Dedifferentiated amniotic fluid mesenchymal stem cell (primary cell): ENCODE data around the gene MRPL38.
"Not testable (repeated sequence)": the region's sequence is repeated elsewhere in the genome, so short reads cannot be mapped to it uniquely, and the experiment has no call there.

Source experiments
- DNase-seq: peaks from one replicate; pipeline ENCODE4 v3.0.0-alpha.2; 2016; ENCODE audit errors: extremely low spot score

The MRPL38 gene

DNA sequence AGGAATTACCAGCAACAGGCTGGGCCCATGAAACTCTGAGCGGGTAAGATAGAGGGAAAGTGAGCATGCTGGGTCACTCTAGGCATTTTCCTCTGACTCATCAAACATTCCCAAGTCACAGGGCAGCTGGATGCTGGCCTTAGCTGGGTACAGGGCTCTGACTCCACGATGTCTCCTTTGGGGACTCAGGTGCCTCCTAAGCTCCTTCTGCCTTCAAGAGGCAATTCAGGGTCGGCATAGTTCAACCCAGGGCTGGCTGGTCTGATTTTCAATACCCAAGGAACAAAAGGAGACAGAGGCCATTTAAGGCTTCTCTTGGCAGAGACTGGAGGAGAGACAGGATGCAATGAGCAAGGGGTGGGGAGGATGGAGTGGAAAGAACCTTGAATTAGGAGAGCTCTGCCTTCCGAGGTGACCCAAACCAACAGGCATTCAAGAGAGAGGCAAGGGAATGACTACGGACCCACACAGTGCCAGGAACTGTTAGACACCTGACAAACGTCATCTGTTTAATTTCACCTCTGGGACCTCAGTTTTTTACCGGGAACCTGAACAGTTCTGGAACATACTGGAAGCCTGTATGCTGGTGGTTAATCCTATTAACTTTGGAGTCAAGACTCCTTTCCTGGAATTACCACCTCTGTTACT is 50.5 kb downstream of the MRPL38 start:
- no peak for DNase-seq

- DNase-seq, result no peak
These were observed 51.3 kb downstream of the MRPL38 start for GRCh38 chr17:75853433-75853832.

GRCh38 chr17:75851693-75851991 is 53.0 kb downstream of the MRPL38 start:
- not testable (repeated sequence) for DNase-seq

DNA sequence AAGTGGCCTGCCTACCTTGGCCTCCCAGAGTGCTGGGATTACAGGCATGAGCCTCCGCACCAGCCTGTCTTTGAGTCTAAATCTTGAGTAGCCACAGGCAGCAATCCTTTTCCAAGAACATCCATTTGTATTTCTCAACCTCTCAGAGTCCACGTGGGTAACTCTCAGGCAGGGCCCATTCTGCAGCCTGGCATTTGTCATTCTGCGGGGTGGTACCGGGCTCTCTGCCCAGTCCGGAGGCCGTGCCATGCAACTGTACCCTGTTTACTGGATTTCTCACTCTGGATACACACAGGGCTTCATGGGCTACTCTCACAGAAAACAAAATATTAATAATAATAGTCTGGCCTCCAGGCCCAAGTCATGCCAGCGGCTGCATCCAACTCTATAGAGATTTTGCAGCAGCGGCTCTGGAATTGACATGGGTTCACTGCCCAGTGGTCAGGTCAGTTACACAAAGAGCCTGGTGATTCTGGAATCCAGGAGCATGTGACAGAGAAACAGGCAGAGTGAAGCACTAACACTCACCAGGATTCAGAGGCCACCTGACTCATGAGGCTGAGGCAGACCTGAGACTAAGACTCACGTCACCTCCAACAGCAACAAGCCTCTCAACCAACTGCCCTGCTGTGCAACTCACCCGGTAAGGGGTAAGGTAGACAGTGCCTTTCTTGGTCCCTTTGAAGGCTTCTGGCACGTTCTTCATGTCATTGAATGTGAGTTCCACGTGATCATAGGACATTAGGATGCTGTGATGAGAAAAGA is 53.6 kb downstream of the MRPL38 start:
- DNase-seq, result no peak

GRCh38 chr17:75849724-75850123 is 55.0 kb downstream of the MRPL38 start:
- no peak for DNase-seq

- no peak for DNase-seq
These were observed 55.4 kb downstream of the MRPL38 start for GRCh38 chr17:75849279-75849646.
